ENCODE results near the gene STXBP5.

DNA sequence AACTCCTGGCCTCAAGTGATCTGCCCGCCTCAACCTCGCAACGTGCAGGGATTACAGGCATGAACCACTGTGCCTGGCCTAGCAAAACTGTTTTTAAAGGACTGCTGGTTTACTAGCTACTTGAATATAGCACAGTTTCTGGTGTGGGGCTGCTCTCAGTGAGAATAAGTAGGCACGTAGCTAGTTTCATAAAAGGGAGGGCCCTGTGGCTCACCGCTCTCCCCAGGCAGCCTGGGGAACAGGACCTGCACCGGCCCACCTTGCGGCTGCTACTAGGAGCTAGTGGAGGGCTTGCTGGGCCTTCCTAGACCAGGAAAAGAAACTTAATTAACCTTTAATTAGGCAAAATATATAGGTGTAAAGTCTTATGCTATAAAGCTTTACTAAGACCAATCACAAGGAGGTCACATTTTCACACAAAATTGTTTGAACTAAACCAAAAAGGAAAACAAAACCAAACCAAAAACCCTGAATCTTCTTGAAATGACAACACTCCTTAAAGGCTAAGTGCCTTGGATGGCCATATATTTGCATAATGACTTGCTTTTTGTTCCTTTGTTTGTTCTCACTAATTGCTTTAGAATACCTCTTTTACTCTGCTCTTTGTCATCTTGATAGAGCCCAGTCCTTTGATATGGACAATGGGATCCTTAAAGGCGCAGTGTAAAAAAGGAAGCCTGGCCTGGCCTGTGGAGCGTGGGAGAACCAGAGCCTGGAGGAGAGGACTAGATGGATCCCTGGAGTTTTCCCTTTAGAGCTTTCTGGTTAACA lies 234.7 kb downstream of the STXBP5 start:
- TF ChIP-seq, protein P1, sequence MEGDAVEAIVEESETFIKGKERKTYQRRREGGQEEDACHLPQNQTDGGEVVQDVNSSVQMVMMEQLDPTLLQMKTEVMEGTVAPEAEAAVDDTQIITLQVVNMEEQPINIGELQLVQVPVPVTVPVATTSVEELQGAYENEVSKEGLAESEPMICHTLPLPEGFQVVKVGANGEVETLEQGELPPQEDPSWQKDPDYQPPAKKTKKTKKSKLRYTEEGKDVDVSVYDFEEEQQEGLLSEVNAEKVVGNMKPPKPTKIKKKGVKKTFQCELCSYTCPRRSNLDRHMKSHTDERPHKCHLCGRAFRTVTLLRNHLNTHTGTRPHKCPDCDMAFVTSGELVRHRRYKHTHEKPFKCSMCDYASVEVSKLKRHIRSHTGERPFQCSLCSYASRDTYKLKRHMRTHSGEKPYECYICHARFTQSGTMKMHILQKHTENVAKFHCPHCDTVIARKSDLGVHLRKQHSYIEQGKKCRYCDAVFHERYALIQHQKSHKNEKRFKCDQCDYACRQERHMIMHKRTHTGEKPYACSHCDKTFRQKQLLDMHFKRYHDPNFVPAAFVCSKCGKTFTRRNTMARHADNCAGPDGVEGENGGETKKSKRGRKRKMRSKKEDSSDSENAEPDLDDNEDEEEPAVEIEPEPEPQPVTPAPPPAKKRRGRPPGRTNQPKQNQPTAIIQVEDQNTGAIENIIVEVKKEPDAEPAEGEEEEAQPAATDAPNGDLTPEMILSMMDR (IDR thresholded peaks at IDR 0.05), result no peak
- TF ChIP-seq, protein P2, sequence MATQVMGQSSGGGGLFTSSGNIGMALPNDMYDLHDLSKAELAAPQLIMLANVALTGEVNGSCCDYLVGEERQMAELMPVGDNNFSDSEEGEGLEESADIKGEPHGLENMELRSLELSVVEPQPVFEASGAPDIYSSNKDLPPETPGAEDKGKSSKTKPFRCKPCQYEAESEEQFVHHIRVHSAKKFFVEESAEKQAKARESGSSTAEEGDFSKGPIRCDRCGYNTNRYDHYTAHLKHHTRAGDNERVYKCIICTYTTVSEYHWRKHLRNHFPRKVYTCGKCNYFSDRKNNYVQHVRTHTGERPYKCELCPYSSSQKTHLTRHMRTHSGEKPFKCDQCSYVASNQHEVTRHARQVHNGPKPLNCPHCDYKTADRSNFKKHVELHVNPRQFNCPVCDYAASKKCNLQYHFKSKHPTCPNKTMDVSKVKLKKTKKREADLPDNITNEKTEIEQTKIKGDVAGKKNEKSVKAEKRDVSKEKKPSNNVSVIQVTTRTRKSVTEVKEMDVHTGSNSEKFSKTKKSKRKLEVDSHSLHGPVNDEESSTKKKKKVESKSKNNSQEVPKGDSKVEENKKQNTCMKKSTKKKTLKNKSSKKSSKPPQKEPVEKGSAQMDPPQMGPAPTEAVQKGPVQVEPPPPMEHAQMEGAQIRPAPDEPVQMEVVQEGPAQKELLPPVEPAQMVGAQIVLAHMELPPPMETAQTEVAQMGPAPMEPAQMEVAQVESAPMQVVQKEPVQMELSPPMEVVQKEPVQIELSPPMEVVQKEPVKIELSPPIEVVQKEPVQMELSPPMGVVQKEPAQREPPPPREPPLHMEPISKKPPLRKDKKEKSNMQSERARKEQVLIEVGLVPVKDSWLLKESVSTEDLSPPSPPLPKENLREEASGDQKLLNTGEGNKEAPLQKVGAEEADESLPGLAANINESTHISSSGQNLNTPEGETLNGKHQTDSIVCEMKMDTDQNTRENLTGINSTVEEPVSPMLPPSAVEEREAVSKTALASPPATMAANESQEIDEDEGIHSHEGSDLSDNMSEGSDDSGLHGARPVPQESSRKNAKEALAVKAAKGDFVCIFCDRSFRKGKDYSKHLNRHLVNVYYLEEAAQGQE (IDR thresholded peaks at IDR 0.05), result no peak
- no peak for TF ChIP-seq EP300 (IDR thresholded peaks at IDR 0.05)
- TF ChIP-seq ZNF302 (CRISPR knock-in tag; IDR thresholded peaks at IDR 0.05), result no peak
- no peak for TF ChIP-seq JUNB (IDR thresholded peaks at IDR 0.05)

Data from A549 (cell line).